Activated T-cell treated with anti-CD3 and anti-CD28 coated beads, Interleukin-2, amount 50 U/mL, for 72 hours (primary cell): ENCODE measurements around the gene GNG7. TPM values are rescaled to one million over a fixed set of nuclear protein-coding genes. Genes with fewer than 3 reads are reported as not detected.
A peak's percentile ranks its signal among the peaks of the same experiment; 100 is the strongest.
"Not testable (repeated sequence)": the region's sequence is repeated elsewhere in the genome, so short reads cannot be mapped to it uniquely, and the experiment has no call there.

Experiments
- ATAC-seq, 2 donors: fragments of 150-1000 bp; cut with Tn5 transposase; replicated peaks in 1 of 2; 2 replicates each; pipeline ENCODE4 v1.10.0; 2021; ENCODE audit warnings: moderate library complexity in 2 of 2, mild to moderate bottlenecking in 1 of 2
- DNase-seq, 2 donors: peaks; one replicate each; pipeline ENCODE4 v3.0.0; 2021 to 2022; ENCODE audit warnings: mixed read lengths in 1 of 2
- H3K27ac Mint-ChIP-seq: one replicate; pipeline ENCODE4 v1.8.0; 2022; ENCODE audit warnings: mild to moderate bottlenecking, moderate library complexity, mixed read lengths
- H3K27me3 Mint-ChIP-seq: one replicate; pipeline ENCODE4 v1.8.0; 2022; ENCODE audit warnings: low read depth, mixed read lengths
- H3K36me3 Mint-ChIP-seq, 2 donors: one replicate each; pipeline ENCODE4 v1.8.0; 2022; ENCODE audit warnings: mixed read lengths in 2 of 2, mild to moderate bottlenecking in 1 of 2; ENCODE audit not compliant: insufficient read depth in 2 of 2
- H3K4me1 Mint-ChIP-seq: one replicate; pipeline ENCODE4 v1.8.0; 2022; ENCODE audit warnings: low read depth, mixed read lengths
- H3K4me3 Mint-ChIP-seq, 2 donors: one replicate each; pipeline ENCODE4 v1.8.0; 2022; ENCODE audit warnings: mild to moderate bottlenecking in 2 of 2, mixed read lengths in 2 of 2, moderate library complexity in 2 of 2
- H3K9me3 Mint-ChIP-seq, 2 donors: one replicate each; pipeline ENCODE4 v1.8.0; 2022; ENCODE audit warnings: mixed read lengths in 2 of 2
- total RNA-seq, 2 donors: library from RNA; stranded (reverse); gene quantifications; one replicate each; pipeline ENCODE4 v1.2.3, GENCODE V29; 2022

Gene GNG7
- total RNA-seq, 2 donors from 2014 or later = 1.3 TPM

- peak; percentile 58 to 60 for ATAC-seq
- Mint-ChIP-seq H3K27ac (peak overlapping the region; percentile 54), H3K4me1 (peaks cover 11% of the 10 kb centered on the region), H3K27me3 (no peaks in the 10 kb centered on the region), H3K4me3 (peak overlapping the region; percentile 97 to 99), H3K9me3 (no peaks in the 10 kb centered on the region), H3K36me3 (peaks cover 18 to 19% of the 10 kb centered on the region in 2 donors)
- DNase-seq = peak; percentile 96 to 98
These were observed 228.1 kb downstream of the GNG7 start for GRCh38 chr19:2474232-2475017.

- H3K4me3 Mint-ChIP-seq = peak overlapping the region; percentile 49 to 56
- H3K27ac Mint-ChIP-seq = peak overlapping the region; percentile 60
- DNase-seq, H3K27me3 Mint-ChIP-seq, H3K9me3 Mint-ChIP-seq, H3K36me3 Mint-ChIP-seq, ATAC-seq: not testable (repeated sequence)
- H3K4me1 Mint-ChIP-seq = peaks cover 13% of the 10 kb centered on the region
These were observed 232.6 kb downstream of the GNG7 start for GRCh38 chr19:2469915-2470200.

- Mint-ChIP-seq H3K27ac (peak overlapping the region; percentile 60), H3K36me3 (peaks cover 0 to 1% of the 10 kb centered on the region in 2 donors), H3K4me3 (peak overlapping the region; percentile 49 to 56), H3K4me1 (peaks cover 11% of the 10 kb centered on the region), H3K9me3 (no peaks in the 10 kb centered on the region), H3K27me3 (no peaks in the 10 kb centered on the region)
- ATAC-seq (peak; percentile 73 to 87), DNase-seq (peak; percentile 54 to 59)
These were observed 233.2 kb downstream of the GNG7 start for GRCh38 chr19:2469102-2469914.

- Mint-ChIP-seq H3K4me1 (peaks cover 11% of the 10 kb centered on the region), H3K27me3 (no peaks in the 10 kb centered on the region), H3K27ac (no peak overlapping the region), H3K36me3 (peaks cover 0 to 1% of the 10 kb centered on the region in 2 donors), H3K9me3 (no peaks in the 10 kb centered on the region), H3K4me3 (no peak overlapping the region)
- DNase-seq = no peak
- no peak for ATAC-seq
These were observed 233.9 kb downstream of the GNG7 start for GRCh38 chr19:2468596-2468995.

- Mint-ChIP-seq H3K9me3 (no peaks in the 10 kb centered on the region), H3K4me3 (no peak overlapping the region), H3K4me1 (peaks cover 20% of the 10 kb centered on the region), H3K27ac (no peak overlapping the region), H3K36me3 (peaks cover 0 to 2% of the 10 kb centered on the region in 2 donors), H3K27me3 (no peaks in the 10 kb centered on the region)
- ATAC-seq (no peak), DNase-seq (no peak)
These were observed 238.1 kb downstream of the GNG7 start for GRCh38 chr19:2464389-2464788.

- not testable (repeated sequence) for H3K36me3 Mint-ChIP-seq, H3K27me3 Mint-ChIP-seq, DNase-seq, H3K9me3 Mint-ChIP-seq, ATAC-seq, H3K27ac Mint-ChIP-seq
- Mint-ChIP-seq H3K4me3 (peak overlapping the region in 1 of 2 donors; percentile 27), H3K4me1 (peaks cover 15% of the 10 kb centered on the region)
These were observed 238.8 kb downstream of the GNG7 start for GRCh38 chr19:2463694-2464093.

GRCh38 chr19:2462635-2463421 is 239.7 kb downstream of the GNG7 start:
- DNase-seq = no peak
- H3K4me1 Mint-ChIP-seq = peaks cover 15% of the 10 kb centered on the region
- H3K9me3 Mint-ChIP-seq = no peaks in the 10 kb centered on the region
- no peak for ATAC-seq
- peaks cover 0 to 2% of the 10 kb centered on the region in 2 donors for H3K36me3 Mint-ChIP-seq
- no peaks in the 10 kb centered on the region for H3K27me3 Mint-ChIP-seq
- peak overlapping the region; percentile 93 to 96 for H3K4me3 Mint-ChIP-seq
- H3K27ac Mint-ChIP-seq = no peak overlapping the region

GRCh38 chr19:2461751-2462634 is 240.5 kb downstream of the GNG7 start:
- H3K4me1 Mint-ChIP-seq = peaks cover 22% of the 10 kb centered on the region
- ATAC-seq (peak; percentile 81 to 85), DNase-seq (peak; percentile 71 to 81)
- peak overlapping the region; percentile 93 to 96 for H3K4me3 Mint-ChIP-seq
- peaks cover 2 to 4% of the 10 kb centered on the region in 2 donors for H3K36me3 Mint-ChIP-seq
- no peaks in the 10 kb centered on the region for H3K9me3 Mint-ChIP-seq
- H3K27me3 Mint-ChIP-seq = no peaks in the 10 kb centered on the region
- peak overlapping the region; percentile 51 for H3K27ac Mint-ChIP-seq

Other genes with a start within 250 kb of the GNG7 start
- gene LMNB2, start 245.7 kb downstream of the GNG7 start, total RNA-seq = 10 to 100 TPM; 72.2 to 76.8 TPM
- gene GADD45B, start 226.6 kb downstream of the GNG7 start, total RNA-seq = 10 to 100 TPM; 84.4 to 84.5 TPM
- gene DIRAS1, start 18.7 kb upstream of the GNG7 start, total RNA-seq = under 1 TPM; 0.32 to 0.55 TPM
- 10 to 100 TPM; 28.7 to 37.2 TPM for gene SLC39A3, start 37.3 kb upstream of the GNG7 start, total RNA-seq
- gene SGTA, start 80.6 kb upstream of the GNG7 start, total RNA-seq = 10 to 100 TPM; 45.1 to 63.7 TPM
- gene THOP1, start 82.8 kb upstream of the GNG7 start, total RNA-seq = 100 to 1,000 TPM; 101 to 126 TPM
- gene ZNF554, start 117.2 kb upstream of the GNG7 start, total RNA-seq = 1 to 10 TPM; 4.3 to 4.5 TPM
- 1 to 10 TPM; 4.6 to 4.8 TPM for gene ZNF555, start 138.8 kb upstream of the GNG7 start, total RNA-seq
- gene ZNF556, start 164.6 kb upstream of the GNG7 start, total RNA-seq = under 1 TPM in 1 of 2 donors, not detected in 1; 0.10 TPM
- gene ZNF57, start 198.2 kb upstream of the GNG7 start, total RNA-seq = 1 to 10 TPM; 6.2 to 7.6 TPM
- 1 to 10 TPM; 5.4 to 5.5 TPM for gene ZNF77, start 242.3 kb upstream of the GNG7 start, total RNA-seq